Choroid plexus epithelial cell (primary cell): Measurements from ENCODE around the gene EID2.

Experiments used
- DNase-seq: peaks from one replicate; pipeline ENCODE4 v3.0.0-alpha.2; 2010; ENCODE audit warnings: low read depth
- H3K4me3 ChIP-seq: 2 replicates; pipeline ENCODE4 v1.5.1; 2011; ENCODE audit warnings: low read depth, mild to moderate bottlenecking, control low read depth, low read length, moderate library complexity
- TF ChIP-seq, protein P1 (sequence below): conservative IDR thresholded peaks from 2 replicates; pipeline ENCODE4 v1.5.1; 2011; ENCODE audit warnings: low read depth, mild to moderate bottlenecking, control low read depth, inconsistent platforms, low read length, moderate library complexity

Gene EID2

DNA sequence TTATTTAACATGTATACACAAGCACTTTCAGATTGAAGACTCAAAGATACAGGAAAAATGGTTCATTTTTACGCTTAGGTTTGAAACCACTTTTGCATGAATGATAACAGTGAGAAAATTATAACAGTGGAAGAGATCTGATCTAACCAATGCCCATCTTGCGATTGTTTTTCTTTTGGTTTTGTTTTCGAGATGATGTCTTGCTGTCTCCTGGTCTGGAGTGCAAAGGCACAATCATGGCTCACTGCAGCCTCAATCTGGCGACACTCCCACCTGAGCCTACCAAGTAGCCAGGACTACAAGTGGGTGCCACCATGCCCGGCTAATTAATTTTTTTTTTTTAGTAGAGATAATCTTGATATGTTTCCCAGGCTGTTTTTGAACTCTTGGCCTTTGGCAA lies 10.2 kb upstream of the EID2 start:
- TF ChIP-seq, protein P1, sequence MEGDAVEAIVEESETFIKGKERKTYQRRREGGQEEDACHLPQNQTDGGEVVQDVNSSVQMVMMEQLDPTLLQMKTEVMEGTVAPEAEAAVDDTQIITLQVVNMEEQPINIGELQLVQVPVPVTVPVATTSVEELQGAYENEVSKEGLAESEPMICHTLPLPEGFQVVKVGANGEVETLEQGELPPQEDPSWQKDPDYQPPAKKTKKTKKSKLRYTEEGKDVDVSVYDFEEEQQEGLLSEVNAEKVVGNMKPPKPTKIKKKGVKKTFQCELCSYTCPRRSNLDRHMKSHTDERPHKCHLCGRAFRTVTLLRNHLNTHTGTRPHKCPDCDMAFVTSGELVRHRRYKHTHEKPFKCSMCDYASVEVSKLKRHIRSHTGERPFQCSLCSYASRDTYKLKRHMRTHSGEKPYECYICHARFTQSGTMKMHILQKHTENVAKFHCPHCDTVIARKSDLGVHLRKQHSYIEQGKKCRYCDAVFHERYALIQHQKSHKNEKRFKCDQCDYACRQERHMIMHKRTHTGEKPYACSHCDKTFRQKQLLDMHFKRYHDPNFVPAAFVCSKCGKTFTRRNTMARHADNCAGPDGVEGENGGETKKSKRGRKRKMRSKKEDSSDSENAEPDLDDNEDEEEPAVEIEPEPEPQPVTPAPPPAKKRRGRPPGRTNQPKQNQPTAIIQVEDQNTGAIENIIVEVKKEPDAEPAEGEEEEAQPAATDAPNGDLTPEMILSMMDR: no peak
- DNase-seq: no peak
- no peak overlapping the region for H3K4me3 ChIP-seq

DNA sequence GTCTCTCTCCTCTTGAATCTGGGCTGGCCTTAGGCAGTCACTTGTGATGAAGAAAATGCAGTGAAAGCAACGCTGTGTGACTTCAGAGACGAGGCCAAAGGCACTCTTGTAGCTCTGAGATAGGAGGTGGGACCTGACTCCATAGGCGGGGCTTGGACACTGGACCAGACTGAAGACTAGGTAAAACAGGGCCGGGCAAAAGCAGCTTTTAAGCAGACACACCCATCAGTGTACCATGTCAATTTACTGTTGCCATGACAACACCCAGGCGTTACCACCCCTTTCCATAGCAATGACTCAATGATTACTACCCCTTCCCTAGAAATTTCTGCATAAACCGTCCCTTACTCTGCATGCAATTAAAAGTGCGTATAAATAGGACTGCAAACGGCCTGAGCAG lies 6.6 kb upstream of the EID2 start:
- no peak overlapping the region for H3K4me3 ChIP-seq
- no peak for DNase-seq
- TF ChIP-seq, protein P1: no peak

DNA sequence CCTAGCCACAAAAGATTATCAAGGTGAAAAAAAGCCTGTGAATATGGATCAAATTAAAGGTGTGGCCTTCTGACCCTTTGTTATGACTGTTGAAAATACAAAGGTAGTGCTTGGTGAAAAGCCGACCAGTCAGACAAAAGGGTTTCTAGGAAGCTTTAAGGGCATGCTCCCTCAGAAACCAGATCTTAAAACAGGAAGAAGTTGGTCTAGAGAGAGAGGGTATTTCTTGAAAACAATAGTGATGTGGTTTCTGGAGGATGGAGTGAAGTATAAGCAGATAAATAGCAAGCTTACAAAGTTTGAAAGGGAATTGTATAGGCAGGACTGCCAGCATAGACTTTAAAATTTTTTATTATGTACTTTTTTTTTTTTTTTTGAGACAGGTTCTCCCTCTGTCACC lies 5.0 kb upstream of the EID2 start:
- no peak for DNase-seq
- H3K4me3 ChIP-seq: no peak overlapping the region
- TF ChIP-seq, protein P1: no peak

DNA sequence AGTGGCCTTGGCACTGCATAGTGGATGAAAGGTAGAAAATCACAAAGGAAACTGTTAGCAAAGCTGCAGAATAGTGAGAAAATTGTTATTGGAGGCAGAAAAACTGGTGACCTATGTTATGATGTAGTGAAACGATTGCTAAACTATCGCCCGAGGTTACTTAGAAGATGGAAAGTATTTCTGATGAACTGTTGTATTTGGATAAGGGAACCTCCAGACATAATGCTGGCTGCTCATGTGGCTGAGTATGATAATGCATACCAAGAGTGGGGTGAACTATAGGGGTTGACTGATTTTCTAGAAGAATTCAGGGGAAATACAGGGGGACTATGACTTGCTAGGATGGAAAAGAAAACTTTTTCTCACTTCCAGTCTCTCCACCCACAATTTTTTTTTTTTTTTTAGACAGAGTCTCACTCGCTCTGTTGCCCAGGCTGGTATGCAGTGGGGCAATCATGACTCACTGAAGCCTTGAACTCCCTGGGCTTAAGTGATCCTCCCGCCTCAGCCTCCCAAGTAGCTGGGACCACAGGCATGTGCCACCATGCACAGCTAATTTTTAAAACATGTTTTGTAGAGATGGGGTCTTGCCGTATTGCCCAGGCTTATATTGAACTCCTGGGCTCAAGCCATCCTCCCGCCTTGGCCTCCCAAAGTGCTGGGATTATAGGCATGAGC lies 4.4 kb upstream of the EID2 start:
- peak; percentile 23 for DNase-seq
- TF ChIP-seq, protein P1: no peak
- no peak overlapping the region for H3K4me3 ChIP-seq

DNA sequence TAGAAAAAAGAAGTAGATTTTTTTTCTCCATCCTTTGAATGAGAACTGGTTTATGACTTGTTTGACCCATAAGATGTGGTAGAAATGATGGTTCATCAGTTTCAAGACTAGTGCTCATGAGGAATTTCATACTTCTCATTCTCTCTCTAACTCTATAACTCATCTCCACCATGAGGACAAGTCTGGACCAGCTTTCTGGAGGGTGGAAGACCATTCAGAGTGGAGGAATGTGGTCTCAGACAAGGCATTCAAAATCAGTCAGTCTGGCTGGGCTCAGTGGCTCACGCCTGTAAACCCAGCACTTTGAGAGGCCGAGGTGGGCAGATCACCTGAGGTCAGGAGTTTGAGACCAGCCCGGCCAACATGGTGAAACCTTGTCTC lies 3.5 kb upstream of the EID2 start:
- no peak overlapping the region for H3K4me3 ChIP-seq
- DNase-seq: no peak
- TF ChIP-seq, protein P1: no peak

DNA sequence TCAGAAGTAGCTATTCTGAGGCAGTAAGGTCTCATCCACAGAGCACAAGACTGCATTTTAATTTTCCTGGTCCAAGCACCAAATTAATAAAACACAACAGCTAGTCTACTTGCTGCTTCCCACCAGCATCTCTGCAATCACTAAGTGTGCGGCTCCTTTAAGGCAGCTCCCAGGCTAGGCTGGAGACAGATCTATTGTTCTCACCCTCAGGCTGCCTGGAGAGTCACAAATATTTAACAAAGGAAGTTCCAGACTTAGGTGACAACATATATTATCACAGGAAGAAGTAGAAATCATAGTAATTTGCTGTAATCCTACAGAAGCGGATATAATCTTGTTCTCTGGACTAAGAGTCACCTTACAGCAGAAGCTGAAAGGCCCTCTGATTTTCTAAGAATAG lies 2.2 kb upstream of the EID2 start:
- no peak overlapping the region for H3K4me3 ChIP-seq
- no peak for DNase-seq
- TF ChIP-seq, protein P1: no peak

DNA sequence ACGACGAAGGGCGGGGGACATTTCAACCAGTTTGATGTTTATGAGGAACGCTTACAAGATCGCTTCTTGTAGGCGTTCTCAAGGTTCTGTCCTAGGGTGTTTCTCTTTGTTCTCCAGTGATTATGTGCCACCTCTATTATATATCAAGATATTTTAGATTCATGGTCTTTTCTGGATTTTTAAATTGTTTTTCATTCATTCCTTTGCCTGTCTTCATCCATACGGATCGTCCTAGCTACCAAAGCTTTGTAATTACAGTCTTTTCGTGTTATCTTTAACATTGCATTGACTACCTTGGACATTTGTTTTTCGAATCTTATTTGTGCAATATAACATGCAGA lies 342 bp upstream of the EID2 start:
- no peak overlapping the region for H3K4me3 ChIP-seq
- no peak for DNase-seq
- TF ChIP-seq, protein P1: no peak
